ENCODE measurements around the gene PTPRQ.

The PTPRQ gene

GRCh38 chr12:80607361-80608135 lies 163.5 kb downstream of the PTPRQ start:
- no peak overlapping the region for H3K27ac ChIP-seq (ENCODE audit: low read length)
- H3K9me3 ChIP-seq (ENCODE audit: control insufficient read depth, low read depth, low read length) = no peaks in the 10 kb centered on the region
- no peaks in the 10 kb centered on the region for H3K4me1 ChIP-seq (ENCODE audit: control insufficient read depth, low read depth, low read length)
- no peak overlapping the region for H3K9ac ChIP-seq (ENCODE audit: low read length)
- no peaks in the 10 kb centered on the region for H3K27me3 ChIP-seq (ENCODE audit: control insufficient read depth, insufficient read depth, low read length)
- no peaks in the 10 kb centered on the region for H3K36me3 ChIP-seq (ENCODE audit: control insufficient read depth, low read depth, low read length)
- H3K4me3 ChIP-seq (ENCODE audit: low read length) = no peak overlapping the region

- H3K9me3 ChIP-seq (ENCODE audit: control insufficient read depth, low read depth, low read length) = no peaks in the 10 kb centered on the region
- no peak overlapping the region for H3K27ac ChIP-seq (ENCODE audit: low read length)
- no peak overlapping the region for H3K4me3 ChIP-seq (ENCODE audit: low read length)
- H3K9ac ChIP-seq (ENCODE audit: low read length) = no peak overlapping the region
- no peaks in the 10 kb centered on the region for H3K27me3 ChIP-seq (ENCODE audit: control insufficient read depth, insufficient read depth, low read length)
- no peaks in the 10 kb centered on the region for H3K36me3 ChIP-seq (ENCODE audit: control insufficient read depth, low read depth, low read length)
- H3K4me1 ChIP-seq (ENCODE audit: control insufficient read depth, low read depth, low read length) = no peaks in the 10 kb centered on the region
These were observed 173.7 kb downstream of the PTPRQ start for GRCh38 chr12:80617733-80618132.

GRCh38 chr12:80620281-80620680 lies 176.2 kb downstream of the PTPRQ start:
- Histone ChIP-seq H3K9me3 (ENCODE audit: control insufficient read depth, low read depth, low read length) (no peaks in the 10 kb centered on the region), H3K9ac (ENCODE audit: low read length) (no peak overlapping the region), H3K27ac (ENCODE audit: low read length) (no peak overlapping the region), H3K4me1 (ENCODE audit: control insufficient read depth, low read depth, low read length) (no peaks in the 10 kb centered on the region), H3K27me3 (ENCODE audit: control insufficient read depth, insufficient read depth, low read length) (no peaks in the 10 kb centered on the region), H3K36me3 (ENCODE audit: control insufficient read depth, low read depth, low read length) (no peaks in the 10 kb centered on the region), H3K4me3 (ENCODE audit: low read length) (no peak overlapping the region)

- Histone ChIP-seq H3K9ac (ENCODE audit: low read length) (no peak overlapping the region), H3K36me3 (ENCODE audit: control insufficient read depth, low read depth, low read length) (no peaks in the 10 kb centered on the region), H3K4me3 (ENCODE audit: low read length) (no peak overlapping the region), H3K27me3 (ENCODE audit: control insufficient read depth, insufficient read depth, low read length) (no peaks in the 10 kb centered on the region), H3K9me3 (ENCODE audit: control insufficient read depth, low read depth, low read length) (no peaks in the 10 kb centered on the region), H3K27ac (ENCODE audit: low read length) (no peak overlapping the region), H3K4me1 (ENCODE audit: control insufficient read depth, low read depth, low read length) (no peaks in the 10 kb centered on the region)
These were observed 178.2 kb downstream of the PTPRQ start for GRCh38 chr12:80622271-80622670.

- H3K27me3 ChIP-seq (ENCODE audit: control insufficient read depth, insufficient read depth, low read length) = no peaks in the 10 kb centered on the region
- H3K4me1 ChIP-seq (ENCODE audit: control insufficient read depth, low read depth, low read length) = no peaks in the 10 kb centered on the region
- no peaks in the 10 kb centered on the region for H3K36me3 ChIP-seq (ENCODE audit: control insufficient read depth, low read depth, low read length)
- H3K9me3 ChIP-seq (ENCODE audit: control insufficient read depth, low read depth, low read length) = no peaks in the 10 kb centered on the region
- no peak overlapping the region for H3K4me3 ChIP-seq (ENCODE audit: low read length)
- H3K27ac ChIP-seq (ENCODE audit: low read length) = no peak overlapping the region
- no peak overlapping the region for H3K9ac ChIP-seq (ENCODE audit: low read length)
These were observed 181.0 kb downstream of the PTPRQ start for GRCh38 chr12:80625051-80625450.

- no peak overlapping the region for H3K4me3 ChIP-seq (ENCODE audit: low read length)
- no peaks in the 10 kb centered on the region for H3K27me3 ChIP-seq (ENCODE audit: control insufficient read depth, insufficient read depth, low read length)
- no peak overlapping the region for H3K9ac ChIP-seq (ENCODE audit: low read length)
- H3K36me3 ChIP-seq (ENCODE audit: control insufficient read depth, low read depth, low read length) = no peaks in the 10 kb centered on the region
- H3K4me1 ChIP-seq (ENCODE audit: control insufficient read depth, low read depth, low read length) = no peaks in the 10 kb centered on the region
- H3K9me3 ChIP-seq (ENCODE audit: control insufficient read depth, low read depth, low read length) = no peaks in the 10 kb centered on the region
- no peak overlapping the region for H3K27ac ChIP-seq (ENCODE audit: low read length)
These were observed 181.9 kb downstream of the PTPRQ start for GRCh38 chr12:80625901-80626300.

GRCh38 chr12:80627782-80628181 lies 183.7 kb downstream of the PTPRQ start:
- Histone ChIP-seq H3K4me3 (ENCODE audit: low read length) (no peak overlapping the region), H3K9ac (ENCODE audit: low read length) (no peak overlapping the region), H3K27me3 (ENCODE audit: control insufficient read depth, insufficient read depth, low read length) (no peaks in the 10 kb centered on the region), H3K4me1 (ENCODE audit: control insufficient read depth, low read depth, low read length) (no peaks in the 10 kb centered on the region), H3K27ac (ENCODE audit: low read length) (no peak overlapping the region), H3K9me3 (ENCODE audit: control insufficient read depth, low read depth, low read length) (no peaks in the 10 kb centered on the region), H3K36me3 (ENCODE audit: control insufficient read depth, low read depth, low read length) (no peaks in the 10 kb centered on the region)

GRCh38 chr12:80632835-80633234 lies 188.8 kb downstream of the PTPRQ start:
- H3K27me3 ChIP-seq (ENCODE audit: control insufficient read depth, insufficient read depth, low read length) = no peaks in the 10 kb centered on the region
- H3K9ac ChIP-seq (ENCODE audit: low read length) = no peak overlapping the region
- no peak overlapping the region for H3K27ac ChIP-seq (ENCODE audit: low read length)
- H3K4me3 ChIP-seq (ENCODE audit: low read length) = no peak overlapping the region
- H3K36me3 ChIP-seq (ENCODE audit: control insufficient read depth, low read depth, low read length) = no peaks in the 10 kb centered on the region
- no peaks in the 10 kb centered on the region for H3K9me3 ChIP-seq (ENCODE audit: control insufficient read depth, low read depth, low read length)
- H3K4me1 ChIP-seq (ENCODE audit: control insufficient read depth, low read depth, low read length) = no peaks in the 10 kb centered on the region

- H3K4me3 ChIP-seq (ENCODE audit: low read length) = no peak overlapping the region
- H3K27ac ChIP-seq (ENCODE audit: low read length) = no peak overlapping the region
- no peaks in the 10 kb centered on the region for H3K9me3 ChIP-seq (ENCODE audit: control insufficient read depth, low read depth, low read length)
- no peaks in the 10 kb centered on the region for H3K27me3 ChIP-seq (ENCODE audit: control insufficient read depth, insufficient read depth, low read length)
- H3K36me3 ChIP-seq (ENCODE audit: control insufficient read depth, low read depth, low read length) = no peaks in the 10 kb centered on the region
- no peak overlapping the region for H3K9ac ChIP-seq (ENCODE audit: low read length)
- no peaks in the 10 kb centered on the region for H3K4me1 ChIP-seq (ENCODE audit: control insufficient read depth, low read depth, low read length)
These were observed 190.9 kb downstream of the PTPRQ start for GRCh38 chr12:80634903-80635302.

- no peak overlapping the region for H3K27ac ChIP-seq (ENCODE audit: low read length)
- no peaks in the 10 kb centered on the region for H3K4me1 ChIP-seq (ENCODE audit: control insufficient read depth, low read depth, low read length)
- no peaks in the 10 kb centered on the region for H3K36me3 ChIP-seq (ENCODE audit: control insufficient read depth, low read depth, low read length)
- H3K9me3 ChIP-seq (ENCODE audit: control insufficient read depth, low read depth, low read length) = no peaks in the 10 kb centered on the region
- no peak overlapping the region for H3K4me3 ChIP-seq (ENCODE audit: low read length)
- no peaks in the 10 kb centered on the region for H3K27me3 ChIP-seq (ENCODE audit: control insufficient read depth, insufficient read depth, low read length)
- no peak overlapping the region for H3K9ac ChIP-seq (ENCODE audit: low read length)
These were observed 192.8 kb downstream of the PTPRQ start for GRCh38 chr12:80636832-80637231.

GRCh38 chr12:80641936-80642335 lies 197.9 kb downstream of the PTPRQ start:
- Histone ChIP-seq H3K4me3 (ENCODE audit: low read length) (no peak overlapping the region), H3K36me3 (ENCODE audit: control insufficient read depth, low read depth, low read length) (no peaks in the 10 kb centered on the region), H3K27ac (ENCODE audit: low read length) (no peak overlapping the region), H3K9me3 (ENCODE audit: control insufficient read depth, low read depth, low read length) (no peaks in the 10 kb centered on the region), H3K4me1 (ENCODE audit: control insufficient read depth, low read depth, low read length) (no peaks in the 10 kb centered on the region), H3K27me3 (ENCODE audit: control insufficient read depth, insufficient read depth, low read length) (no peaks in the 10 kb centered on the region), H3K9ac (ENCODE audit: low read length) (no peak overlapping the region)

- H3K9ac ChIP-seq (ENCODE audit: low read length) = no peak overlapping the region
- H3K9me3 ChIP-seq (ENCODE audit: control insufficient read depth, low read depth, low read length) = no peaks in the 10 kb centered on the region
- no peaks in the 10 kb centered on the region for H3K36me3 ChIP-seq (ENCODE audit: control insufficient read depth, low read depth, low read length)
- H3K27ac ChIP-seq (ENCODE audit: low read length) = no peak overlapping the region
- no peaks in the 10 kb centered on the region for H3K27me3 ChIP-seq (ENCODE audit: control insufficient read depth, insufficient read depth, low read length)
- no peaks in the 10 kb centered on the region for H3K4me1 ChIP-seq (ENCODE audit: control insufficient read depth, low read depth, low read length)
- H3K4me3 ChIP-seq (ENCODE audit: low read length) = no peak overlapping the region
These were observed 199.9 kb downstream of the PTPRQ start for GRCh38 chr12:80643961-80644360.

Data from iPS-18a (cell line).